ENCODE data around the gene ZNF333.

DNA sequence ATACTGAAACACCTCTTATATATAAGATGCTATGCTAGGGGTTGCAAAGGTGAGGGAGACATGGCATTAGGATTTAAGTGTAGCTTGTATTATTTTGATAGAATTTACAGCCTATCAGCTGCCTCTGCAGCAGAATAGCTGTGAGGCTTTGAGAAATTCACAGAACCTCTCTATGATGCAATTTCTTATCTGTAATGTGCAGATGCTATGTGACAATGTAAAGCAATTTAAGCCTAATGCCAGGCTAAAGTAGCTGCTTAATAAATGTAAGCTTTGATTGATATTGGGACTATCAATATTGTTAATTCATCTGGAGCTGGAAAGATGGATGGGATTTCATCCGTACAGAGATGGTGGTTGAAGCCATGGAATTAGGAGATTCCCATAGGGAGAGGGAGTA, 16.8 kb upstream of the ZNF333 start:
- TF ChIP-seq ZIC2 (tag by site-specific recombination; IDR thresholded peaks at IDR 0.05) (no peak), ZBTB8A (tag by site-specific recombination; IDR thresholded peaks at IDR 0.05) (no peak), ZNF404 (tag by site-specific recombination; IDR thresholded peaks at IDR 0.05) (no peak), REST (tag by site-specific recombination; IDR thresholded peaks at IDR 0.05) (no peak), ZNF239 (tag by site-specific recombination; IDR thresholded peaks at IDR 0.05) (no peak), ZBTB7A (tag by site-specific recombination; IDR thresholded peaks at IDR 0.05; ENCODE audit: low read depth) (no peak)
- TF ChIP-seq, protein P1, sequence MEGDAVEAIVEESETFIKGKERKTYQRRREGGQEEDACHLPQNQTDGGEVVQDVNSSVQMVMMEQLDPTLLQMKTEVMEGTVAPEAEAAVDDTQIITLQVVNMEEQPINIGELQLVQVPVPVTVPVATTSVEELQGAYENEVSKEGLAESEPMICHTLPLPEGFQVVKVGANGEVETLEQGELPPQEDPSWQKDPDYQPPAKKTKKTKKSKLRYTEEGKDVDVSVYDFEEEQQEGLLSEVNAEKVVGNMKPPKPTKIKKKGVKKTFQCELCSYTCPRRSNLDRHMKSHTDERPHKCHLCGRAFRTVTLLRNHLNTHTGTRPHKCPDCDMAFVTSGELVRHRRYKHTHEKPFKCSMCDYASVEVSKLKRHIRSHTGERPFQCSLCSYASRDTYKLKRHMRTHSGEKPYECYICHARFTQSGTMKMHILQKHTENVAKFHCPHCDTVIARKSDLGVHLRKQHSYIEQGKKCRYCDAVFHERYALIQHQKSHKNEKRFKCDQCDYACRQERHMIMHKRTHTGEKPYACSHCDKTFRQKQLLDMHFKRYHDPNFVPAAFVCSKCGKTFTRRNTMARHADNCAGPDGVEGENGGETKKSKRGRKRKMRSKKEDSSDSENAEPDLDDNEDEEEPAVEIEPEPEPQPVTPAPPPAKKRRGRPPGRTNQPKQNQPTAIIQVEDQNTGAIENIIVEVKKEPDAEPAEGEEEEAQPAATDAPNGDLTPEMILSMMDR (tag by site-specific recombination; IDR thresholded peaks at IDR 0.05) = no peak

Data from HEK293 (cell line).